NAMALWA (cell line): Measurements from ENCODE around the gene BNIP3.
"Not testable (repeated sequence)": the region's sequence is repeated elsewhere in the genome, so short reads cannot be mapped to it uniquely, and the experiment has no call there.

Experiments
- DNase-seq: peaks from one replicate; pipeline ENCODE4 v3.0.0-alpha.2; 2015; ENCODE audit warnings: low spot score

Gene BNIP3

DNA sequence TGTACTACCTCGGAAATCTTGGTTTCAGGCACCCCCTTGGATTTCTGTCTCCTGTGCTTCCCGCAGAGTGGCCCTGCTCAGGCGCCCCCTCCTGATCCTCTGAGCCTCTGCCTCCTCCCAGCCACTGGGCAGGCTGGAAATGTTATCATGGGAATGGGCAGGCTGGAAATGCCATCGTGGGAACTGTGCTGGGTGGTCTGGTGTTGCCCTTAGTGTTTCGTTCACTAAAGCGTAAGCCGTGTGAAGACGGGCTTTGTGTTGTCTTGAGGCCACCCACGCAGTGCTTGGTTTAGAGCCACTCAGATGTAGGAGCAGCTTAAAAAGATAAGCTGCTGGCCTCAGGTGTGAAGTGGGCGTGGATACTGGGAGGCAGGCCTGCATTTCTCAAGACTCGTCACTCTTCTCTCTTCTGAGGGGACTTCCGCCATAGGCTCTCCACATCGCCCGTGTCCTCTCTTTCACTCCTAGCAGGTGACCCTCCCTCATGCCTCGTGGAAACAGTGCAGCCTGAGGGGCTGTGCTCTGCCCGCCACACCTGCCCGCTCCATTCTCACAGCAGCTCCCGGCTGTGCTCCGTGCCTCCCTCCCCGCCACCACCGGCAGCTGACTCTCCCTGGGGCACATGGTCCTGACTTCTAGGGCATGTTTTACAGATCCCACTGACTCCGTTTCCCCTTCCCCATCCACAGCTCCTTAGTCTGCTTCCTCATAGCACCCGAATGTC, 52.4 kb downstream of the BNIP3 start:
- DNase-seq, result no peak

DNA sequence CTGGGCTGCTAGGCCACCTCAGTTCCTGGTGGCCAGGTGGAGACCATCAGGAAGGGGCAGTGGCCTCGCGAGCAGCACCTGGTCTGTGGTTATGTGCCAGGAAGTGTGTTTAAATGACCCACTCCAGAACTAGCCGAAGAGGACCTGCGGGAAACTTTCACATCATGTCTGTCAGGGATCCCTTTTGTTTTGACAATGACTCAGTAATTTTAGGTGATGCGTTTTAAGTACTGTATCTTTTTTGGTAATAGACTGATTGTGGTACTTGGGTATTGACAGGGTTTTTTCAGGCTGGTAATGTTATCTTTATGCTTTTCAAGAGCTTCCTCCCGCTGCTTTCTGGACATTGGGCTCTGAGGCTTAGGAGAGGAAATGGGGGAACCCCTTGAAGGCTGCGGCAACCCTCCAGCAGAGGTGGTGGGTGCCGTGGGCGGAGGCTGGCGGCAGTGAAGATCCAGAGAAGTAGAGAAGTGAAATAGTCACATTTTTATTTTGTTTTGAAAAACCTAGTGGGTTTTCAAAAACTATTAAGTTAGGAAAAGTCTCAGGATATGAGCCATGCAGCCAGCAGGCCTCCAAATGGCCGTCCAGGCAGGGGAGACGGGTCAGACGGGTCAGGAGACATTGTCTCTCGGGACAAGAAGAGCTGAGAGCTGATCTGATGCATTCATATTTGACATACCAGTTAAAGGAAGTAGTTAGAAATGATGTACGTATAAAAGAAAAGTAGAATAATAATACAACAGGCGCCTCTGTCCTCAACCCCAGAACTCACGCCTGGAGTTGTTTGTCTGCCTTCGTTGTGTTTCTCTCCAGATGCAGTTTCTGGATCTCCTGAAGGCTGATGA, 53.3 kb downstream of the BNIP3 start:
- no peak for DNase-seq

DNA sequence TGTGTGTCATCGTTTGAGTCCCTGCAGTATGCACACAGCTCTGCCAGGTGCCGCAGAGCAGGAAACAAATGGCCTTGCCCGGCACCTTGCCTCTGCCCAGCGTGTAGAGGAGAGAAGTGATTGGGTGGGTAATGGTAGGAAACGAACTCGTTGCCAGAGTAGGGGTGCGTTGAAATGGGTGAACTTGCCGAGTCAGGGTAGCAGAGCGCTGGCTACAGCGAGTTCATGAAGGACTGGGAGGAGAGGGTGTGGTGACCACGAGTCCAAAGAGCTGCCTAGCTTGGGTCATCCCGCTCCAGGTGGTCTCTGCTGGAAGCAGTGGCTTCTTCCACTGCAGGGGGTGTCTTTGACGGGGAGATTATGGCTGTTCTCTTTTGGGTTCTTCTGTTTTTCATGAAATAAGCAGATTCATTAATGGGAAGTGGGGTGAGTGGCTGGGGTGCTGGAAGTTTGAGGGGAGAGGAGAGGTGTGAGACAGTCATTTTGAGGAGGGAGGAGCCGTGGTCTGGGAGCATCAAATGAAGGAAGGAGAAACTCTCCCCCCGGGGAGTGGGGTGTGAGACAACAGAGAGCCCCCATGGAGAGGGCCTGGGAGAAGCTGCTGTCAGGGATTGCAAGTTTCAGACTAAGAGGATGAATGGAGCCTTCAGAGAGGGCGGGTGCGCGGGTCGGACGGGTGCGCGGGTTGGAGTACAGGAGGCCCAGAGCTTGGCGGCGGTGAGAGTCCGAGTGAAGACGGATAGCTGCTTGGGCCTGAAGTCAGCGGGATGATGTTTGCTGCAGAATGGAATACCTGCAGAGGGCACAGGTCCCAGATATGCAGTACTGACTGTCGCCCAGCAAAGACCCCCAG, 54.8 kb downstream of the BNIP3 start:
- no peak for DNase-seq

DNA sequence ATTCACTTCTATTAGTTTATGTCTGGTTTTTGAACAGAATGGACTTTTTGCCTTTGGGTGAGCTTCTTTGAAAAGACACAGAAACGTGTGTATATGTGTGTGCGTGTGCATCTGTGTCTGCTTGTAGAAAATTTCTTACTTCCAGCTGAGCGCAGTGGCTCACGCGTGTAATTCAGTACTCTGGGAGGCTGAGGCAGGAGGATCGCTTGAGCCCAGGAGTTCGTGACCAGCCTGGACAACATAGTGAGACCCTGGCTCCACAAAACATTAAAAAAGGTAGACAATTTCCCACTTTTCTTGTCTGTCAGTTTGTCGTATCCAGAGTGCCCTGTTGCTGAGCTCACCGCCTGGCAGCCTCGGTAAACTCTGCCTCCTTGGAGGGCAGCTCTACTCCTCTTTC, 55.5 kb downstream of the BNIP3 start:
- DNase-seq, result no peak

DNA sequence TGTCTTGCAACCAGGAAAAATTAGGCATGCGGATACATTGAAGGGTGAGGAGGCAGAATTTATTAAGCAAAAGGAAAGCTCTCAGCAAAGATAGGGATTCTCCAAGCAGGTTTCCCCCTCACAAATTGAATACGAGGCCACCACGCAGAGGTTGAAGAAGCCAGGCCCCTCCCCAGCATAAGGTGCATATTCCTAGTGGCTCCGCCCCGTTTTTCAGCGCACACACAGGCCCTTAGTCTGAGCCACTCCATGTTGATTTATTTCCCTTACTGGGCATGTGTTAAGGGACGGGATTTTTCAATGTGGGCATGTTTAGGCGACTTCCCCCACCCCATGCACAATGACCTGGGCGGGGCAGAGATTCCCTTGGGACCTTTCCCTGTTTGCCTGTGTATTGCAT, 56.0 kb downstream of the BNIP3 start:
- DNase-seq, result no peak

DNA sequence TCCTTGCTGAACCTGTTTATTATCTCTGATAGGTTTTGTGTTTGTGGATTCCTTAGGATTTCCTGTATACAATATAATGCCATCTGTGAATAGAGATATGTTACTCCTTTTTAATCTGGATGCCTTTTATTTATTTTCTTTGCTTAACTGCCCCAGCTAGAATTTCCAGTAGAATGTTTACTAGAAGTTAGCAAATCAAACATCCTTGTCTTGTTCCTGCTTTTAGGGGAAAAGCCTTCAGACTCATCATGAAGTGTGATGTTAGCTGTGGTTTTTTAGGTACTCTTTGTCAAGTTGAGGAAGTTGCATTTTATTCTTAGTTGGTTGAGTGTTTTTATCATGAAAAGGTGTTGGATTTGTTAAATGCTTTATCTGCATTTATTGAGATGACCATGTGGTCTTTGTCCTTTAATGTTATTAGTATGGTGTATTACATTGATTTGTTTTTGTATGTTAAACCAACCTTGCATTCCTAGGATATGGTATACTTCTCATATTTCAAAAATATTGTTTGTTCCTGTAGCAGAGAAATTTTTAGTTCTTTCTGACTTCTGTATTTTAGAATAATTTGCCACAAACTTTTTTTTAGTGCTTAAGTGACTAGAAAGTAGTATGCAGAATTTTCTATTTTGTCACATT, 56.6 kb downstream of the BNIP3 start:
- DNase-seq, result no peak

DNA sequence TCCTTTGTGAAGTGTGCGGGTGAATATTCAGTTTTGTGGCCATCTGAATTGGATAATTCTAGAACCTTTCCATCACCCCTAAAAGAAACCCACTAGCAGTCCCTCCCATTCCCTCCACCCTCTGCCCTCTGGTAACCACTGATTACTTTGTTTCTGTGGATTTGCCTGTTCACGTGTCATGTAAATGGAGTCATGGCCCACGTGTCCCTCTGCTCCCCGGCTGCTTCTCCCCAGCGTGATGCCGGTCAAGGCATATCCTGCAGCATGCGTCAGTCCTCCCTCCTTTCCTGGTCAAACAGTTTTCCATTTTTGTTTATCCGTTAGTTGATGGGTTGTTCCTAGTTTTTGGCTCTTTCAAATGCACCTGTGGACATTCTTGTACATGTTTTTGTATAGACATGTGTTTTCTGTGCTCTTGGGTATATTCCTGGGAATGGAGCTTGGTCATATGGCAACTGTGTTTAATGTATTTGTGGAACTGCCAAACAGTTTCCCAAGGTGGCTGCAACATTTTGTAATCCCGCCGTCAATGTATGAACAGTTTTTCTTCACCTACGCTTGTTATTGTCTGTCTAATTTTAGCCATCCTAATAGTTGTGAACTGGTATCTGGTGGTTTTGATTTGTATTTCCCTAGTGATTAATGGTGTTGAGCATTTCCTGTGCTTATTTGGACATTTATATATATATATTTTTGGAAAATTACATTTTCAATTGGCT, 58.5 kb downstream of the BNIP3 start:
- no peak for DNase-seq

DNA sequence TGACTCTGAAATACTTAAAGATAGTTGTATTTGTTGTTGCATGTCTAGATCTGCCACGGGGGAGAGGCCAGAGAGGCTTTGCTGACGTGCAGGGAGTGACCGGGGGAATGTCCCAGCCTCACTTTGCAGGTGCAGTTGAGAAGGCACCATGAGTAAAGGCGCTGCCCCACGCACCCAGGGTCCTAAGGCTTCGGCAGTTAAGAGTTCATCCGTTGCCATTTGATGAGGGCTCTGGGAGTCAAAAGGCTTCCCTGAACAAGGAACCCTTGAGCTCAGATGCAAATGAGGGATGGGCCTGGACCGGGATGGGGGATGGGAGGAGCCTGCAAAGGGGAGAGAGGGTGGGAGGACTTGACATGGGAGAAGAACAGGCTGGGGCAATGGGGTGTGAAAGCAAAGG, 60.5 kb downstream of the BNIP3 start:
- no peak for DNase-seq

DNA sequence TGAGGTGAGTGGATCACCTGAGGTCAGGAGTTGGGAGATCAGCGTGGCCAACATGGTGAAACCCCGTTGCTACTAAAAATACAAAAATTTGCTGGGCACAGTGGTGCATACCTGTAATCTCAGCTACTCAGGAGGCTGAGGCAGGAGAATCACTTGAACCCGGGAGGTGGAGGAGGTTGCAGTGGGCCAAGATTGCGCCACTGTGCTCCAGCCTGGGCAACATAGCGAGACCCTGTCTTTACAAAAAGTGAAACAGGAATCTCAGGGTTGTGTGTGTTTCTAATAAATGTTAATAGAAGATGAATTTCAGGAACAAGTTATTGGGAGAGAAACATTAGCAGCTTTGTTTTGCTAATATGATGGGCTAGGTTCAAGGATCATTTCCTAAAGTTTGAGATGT, 61.0 kb downstream of the BNIP3 start:
- DNase-seq, result no peak

DNA sequence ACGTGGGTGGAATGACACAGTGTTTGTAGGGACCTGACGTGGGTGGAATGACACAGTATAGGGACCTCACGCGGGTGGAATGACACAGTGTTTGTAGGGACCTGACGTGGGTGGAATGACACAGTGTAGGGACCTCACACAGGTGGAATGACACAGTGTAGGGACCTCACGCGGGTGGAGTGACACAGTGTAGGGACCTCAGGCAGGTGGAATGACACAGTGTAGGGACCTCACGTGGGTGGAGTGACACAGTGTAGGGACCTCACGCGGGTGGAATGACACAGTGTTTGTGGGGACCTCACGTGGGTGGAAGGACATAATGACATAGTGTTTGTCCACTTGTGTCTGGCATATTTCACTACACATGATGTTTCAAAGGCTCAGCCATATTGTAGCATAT, 61.6 kb downstream of the BNIP3 start:
- DNase-seq, result no peak

DNA sequence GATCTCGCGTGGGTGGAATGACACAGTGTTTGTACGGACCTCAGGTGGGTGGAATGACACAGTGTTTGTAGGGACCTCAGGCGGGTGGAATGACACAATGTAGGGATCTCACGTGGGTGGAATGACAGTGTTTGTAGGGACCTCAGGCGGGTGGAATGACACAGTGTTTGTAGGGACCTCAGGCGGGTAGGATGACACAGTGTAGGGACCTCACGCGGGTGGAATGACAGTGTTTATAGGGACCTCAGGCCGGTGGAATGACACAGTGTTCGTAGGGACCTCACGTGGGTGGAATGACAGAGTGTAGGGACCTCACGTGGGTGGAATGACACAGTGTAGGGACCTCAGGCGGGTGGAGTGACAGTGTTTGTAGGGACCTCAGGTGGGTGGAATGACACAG, 62.3 kb downstream of the BNIP3 start:
- DNase-seq, result not testable (repeated sequence)
